ENCODE data around the gene DNAJC3.
A peak's percentile ranks its signal among the peaks of the same experiment; 100 is the strongest.

DNAJC3 gene, protein sequence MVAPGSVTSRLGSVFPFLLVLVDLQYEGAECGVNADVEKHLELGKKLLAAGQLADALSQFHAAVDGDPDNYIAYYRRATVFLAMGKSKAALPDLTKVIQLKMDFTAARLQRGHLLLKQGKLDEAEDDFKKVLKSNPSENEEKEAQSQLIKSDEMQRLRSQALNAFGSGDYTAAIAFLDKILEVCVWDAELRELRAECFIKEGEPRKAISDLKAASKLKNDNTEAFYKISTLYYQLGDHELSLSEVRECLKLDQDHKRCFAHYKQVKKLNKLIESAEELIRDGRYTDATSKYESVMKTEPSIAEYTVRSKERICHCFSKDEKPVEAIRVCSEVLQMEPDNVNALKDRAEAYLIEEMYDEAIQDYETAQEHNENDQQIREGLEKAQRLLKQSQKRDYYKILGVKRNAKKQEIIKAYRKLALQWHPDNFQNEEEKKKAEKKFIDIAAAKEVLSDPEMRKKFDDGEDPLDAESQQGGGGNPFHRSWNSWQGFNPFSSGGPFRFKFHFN

DNA sequence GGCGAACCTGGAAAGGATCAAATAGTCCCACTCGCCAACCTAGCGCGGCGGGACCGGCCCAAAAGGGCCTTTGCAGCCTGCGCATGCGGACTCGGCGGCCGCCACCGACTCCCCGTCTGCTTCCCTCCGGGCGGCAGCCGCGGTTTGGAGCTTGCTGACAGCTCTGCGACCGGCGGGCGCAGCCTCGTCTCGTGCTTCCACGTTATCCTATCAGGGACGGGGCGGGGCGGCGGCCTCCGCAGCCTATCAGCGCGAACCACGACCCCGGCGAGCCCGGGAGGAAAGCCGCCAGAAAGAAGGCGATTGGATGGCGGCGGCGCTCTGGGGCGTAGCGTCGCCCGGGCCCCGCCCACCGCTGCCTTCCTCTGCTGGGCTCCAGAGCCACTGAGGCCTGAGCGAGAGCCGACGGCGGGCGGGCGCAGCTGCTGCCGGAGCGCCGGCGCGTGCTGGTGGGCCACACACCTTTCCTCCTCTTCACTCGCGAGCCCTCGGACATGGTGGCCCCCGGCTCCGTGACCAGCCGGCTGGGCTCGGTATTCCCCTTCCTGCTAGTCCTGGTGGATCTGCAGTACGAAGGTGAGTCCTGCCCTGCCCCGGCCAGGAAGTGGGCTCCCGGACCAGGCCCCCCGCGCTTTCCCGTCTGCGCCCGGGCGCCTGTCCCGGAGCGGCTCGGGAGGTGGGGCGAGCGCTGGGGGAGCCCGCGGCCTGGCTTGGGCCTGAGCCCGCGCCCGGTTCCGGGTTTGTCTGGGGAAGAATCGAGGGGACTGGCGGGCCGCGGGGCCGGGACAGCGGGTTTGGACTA lies at the start of gene DNAJC3:
Gene DNAJC3, plus strand, starts transcription at position 378 of the 802 bp plus-strand sequence. Its CDS starts 117 bp downstream, at position 495.
- TF ChIP-seq, protein P1, sequence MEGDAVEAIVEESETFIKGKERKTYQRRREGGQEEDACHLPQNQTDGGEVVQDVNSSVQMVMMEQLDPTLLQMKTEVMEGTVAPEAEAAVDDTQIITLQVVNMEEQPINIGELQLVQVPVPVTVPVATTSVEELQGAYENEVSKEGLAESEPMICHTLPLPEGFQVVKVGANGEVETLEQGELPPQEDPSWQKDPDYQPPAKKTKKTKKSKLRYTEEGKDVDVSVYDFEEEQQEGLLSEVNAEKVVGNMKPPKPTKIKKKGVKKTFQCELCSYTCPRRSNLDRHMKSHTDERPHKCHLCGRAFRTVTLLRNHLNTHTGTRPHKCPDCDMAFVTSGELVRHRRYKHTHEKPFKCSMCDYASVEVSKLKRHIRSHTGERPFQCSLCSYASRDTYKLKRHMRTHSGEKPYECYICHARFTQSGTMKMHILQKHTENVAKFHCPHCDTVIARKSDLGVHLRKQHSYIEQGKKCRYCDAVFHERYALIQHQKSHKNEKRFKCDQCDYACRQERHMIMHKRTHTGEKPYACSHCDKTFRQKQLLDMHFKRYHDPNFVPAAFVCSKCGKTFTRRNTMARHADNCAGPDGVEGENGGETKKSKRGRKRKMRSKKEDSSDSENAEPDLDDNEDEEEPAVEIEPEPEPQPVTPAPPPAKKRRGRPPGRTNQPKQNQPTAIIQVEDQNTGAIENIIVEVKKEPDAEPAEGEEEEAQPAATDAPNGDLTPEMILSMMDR (IDR thresholded peaks at IDR 0.05; ENCODE audit: low read depth, low read length, missing control alignments): no peak

DNA sequence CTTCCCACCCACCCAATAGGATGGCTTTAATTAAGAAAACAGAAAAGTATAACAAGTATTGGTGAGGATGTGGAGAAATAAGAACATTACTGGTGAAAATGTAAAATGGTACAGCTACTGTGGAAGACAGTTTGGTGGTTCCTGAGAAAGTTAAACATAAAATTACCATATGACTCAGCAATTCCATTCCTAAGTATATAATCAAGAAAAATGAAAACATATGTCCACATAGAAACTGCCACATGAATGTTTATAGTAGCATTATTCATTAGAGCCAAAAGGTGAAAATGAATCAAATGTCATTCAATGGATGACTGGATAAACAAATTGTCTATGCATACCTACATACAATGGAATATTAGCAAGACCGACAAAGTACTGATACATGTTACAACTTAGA lies 49.3 kb upstream of the DNAJC3 start:
- H3K4me3 ChIP-seq (ENCODE audit: low read depth, low read length): no peak overlapping the region
- TF ChIP-seq, protein P1 (IDR thresholded peaks at IDR 0.05; ENCODE audit: low read depth, low read length, missing control alignments): no peak
- DNase-seq (ENCODE audit: low read depth): no peak

More for the DNA sequence above, at the start of gene DNAJC3:
- H3K4me3 ChIP-seq (ENCODE audit: low read depth, low read length): peak within 1 kb of the TSS; percentile 77
- DNase-seq (ENCODE audit: low read depth): peak; percentile 89

DNA sequence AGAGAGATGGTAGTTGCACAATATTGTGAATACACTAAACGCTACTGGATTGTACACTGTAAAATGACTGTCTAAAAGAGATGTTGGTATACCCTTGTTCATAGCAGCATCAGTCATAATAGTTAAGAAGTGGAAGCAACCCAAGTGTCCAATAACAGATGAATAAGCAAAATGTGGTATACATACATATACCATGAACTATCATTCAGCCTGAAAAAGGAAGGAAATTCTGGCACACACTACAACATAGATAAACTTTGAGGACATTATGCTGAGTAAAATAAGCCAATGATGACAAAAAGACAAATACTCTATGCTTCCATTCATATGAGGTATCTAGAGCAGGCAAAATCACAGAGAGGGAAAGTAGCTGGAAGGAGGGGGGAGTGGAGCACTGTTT lies 48.5 kb upstream of the DNAJC3 start:
- no peak for DNase-seq (ENCODE audit: low read depth)
- H3K4me3 ChIP-seq (ENCODE audit: low read depth, low read length): no peak overlapping the region
- TF ChIP-seq, protein P1 (IDR thresholded peaks at IDR 0.05; ENCODE audit: low read depth, low read length, missing control alignments): no peak

DNA sequence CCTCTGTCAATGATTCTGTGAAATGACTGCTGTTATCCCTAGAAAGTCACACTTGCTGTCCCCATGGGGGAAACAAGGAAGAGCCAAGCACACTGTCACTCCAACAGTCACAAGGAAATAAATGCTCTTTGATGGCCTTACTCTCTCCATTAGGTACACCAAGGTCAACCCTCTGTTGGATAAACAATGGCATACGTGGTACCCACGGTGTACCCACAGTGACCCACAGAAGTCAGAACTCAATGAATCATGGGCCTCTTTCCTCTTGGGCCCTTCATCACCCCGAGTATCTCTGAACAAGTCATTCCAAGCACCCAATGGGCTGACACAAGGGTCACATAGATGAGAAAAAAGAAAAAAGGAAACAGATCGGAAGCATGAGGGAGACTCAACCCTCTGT lies 47.9 kb upstream of the DNAJC3 start:
- DNase-seq (ENCODE audit: low read depth): no peak
- TF ChIP-seq, protein P1 (IDR thresholded peaks at IDR 0.05; ENCODE audit: low read depth, low read length, missing control alignments): no peak
- no peak overlapping the region for H3K4me3 ChIP-seq (ENCODE audit: low read depth, low read length)

DNA sequence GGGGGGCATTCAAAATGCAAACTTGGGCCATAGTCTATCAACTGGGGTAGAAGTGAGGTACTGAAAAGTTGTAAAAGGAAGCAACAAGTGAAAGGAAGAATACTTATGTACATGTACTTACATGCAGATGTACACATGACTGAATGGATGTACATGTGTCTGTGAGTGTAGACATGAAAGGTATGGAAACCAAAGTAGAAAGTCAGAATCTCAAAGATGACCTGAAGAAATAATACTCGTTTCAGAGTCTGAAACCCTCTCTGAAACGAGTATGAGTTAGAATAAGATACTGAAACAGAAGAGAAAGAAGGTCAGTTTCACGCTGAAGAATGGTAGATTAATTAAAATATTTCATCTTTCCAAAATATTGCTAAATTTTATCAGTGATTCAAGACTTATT lies 46.3 kb upstream of the DNAJC3 start:
- H3K4me3 ChIP-seq (ENCODE audit: low read depth, low read length): no peak overlapping the region
- TF ChIP-seq, protein P1 (IDR thresholded peaks at IDR 0.05; ENCODE audit: low read depth, low read length, missing control alignments): no peak
- DNase-seq (ENCODE audit: low read depth): no peak

DNA sequence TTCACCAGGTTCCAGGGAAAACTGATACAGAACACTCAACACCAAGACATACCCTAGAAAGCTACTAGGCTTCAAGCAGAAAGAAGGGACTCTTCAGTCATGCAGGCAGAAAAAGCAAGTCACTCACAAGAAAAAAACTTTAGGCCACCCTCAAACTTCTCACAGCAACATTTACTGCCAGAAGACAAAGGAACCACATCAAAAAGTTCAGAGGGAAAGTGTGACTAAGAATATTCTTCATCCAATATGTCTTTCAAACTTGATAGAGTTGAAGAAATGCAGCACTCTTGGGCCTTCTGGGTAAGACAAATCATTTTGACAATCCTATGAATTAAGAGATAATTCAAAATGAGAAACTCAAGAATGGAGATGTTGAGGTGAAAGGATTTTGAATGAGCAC lies 40.1 kb upstream of the DNAJC3 start:
- H3K4me3 ChIP-seq (ENCODE audit: low read depth, low read length): no peak overlapping the region
- TF ChIP-seq, protein P1 (IDR thresholded peaks at IDR 0.05; ENCODE audit: low read depth, low read length, missing control alignments): no peak
- DNase-seq (ENCODE audit: low read depth): no peak

Data from GM12864 (cell line).